Stimulated activated CD8-positive, alpha-beta memory T cell treated with anti-CD3 and anti-CD28 coated beads, Interleukin-12 subunit alpha, Interleukin-12 subunit beta, amount 100 ng/mL, for 24 hours (primary cell): Measurements from ENCODE around the gene LIF.
"Not testable (repeated sequence)": the region's sequence is repeated elsewhere in the genome, so short reads cannot be mapped to it uniquely, and the experiment has no call there.

Experiments
- DNase-seq: peaks from one replicate; pipeline ENCODE4 v3.0.0-alpha.2; 2020; ENCODE audit errors: extremely low read depth

The LIF gene

DNA sequence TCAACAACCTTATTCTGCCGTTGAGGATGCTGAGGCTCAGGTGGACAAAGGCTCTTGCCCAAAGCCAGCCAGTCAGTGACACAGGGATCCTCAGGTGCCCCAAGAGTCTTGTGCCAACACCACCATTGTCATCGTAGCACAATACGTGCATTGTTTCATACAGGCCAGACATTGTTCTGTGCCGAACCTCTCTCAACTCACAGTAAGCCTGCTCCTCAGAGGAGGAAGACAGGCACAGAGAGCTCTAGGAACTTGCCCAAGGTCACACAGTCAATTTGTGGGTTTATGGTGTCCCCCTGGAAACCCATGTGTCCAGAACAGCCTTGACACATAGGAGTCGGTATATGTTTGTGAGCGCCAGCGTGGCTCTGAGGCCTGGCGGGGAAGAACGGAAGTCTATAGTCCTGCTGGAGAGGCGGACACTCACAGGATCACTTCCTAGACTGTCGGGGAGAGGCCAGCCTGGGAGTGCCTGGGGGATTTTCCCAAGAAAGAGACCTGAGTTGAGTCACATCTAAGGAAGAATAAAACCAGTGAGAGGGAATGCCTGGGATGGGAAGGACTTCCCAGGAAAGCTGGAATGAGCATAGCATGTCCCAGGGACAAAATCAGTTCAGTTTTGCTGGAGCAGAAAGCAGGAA is 20.2 kb downstream of the LIF start:
- DNase-seq = no peak

- no peak for DNase-seq
Measured at GRCh38 chr22:30225220-30225927, 21.2 kb downstream of the LIF start.

GRCh38 chr22:30224161-30224857 is 22.2 kb downstream of the LIF start:
- no peak for DNase-seq

- DNase-seq = no peak
Measured at GRCh38 chr22:30223303-30223702, 23.3 kb downstream of the LIF start.

DNA sequence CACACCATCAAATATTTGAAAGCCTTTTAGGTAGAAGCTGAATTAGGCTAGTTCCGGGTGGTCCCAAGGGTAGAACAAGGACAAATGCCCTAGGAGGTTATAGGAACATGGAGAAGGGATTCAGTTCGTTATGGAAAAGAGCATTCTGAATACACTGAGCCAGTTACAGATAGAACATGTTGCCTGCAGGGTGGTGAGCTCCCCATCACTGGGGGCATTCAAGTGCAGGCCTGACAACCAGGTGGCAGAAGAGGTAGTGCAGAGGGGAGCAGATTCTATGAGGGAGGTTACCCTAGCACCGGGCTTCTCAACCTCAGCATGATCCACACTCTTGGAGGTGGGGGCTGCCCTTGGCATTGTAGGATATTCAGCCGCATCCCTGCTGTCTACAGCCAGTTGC is 24.2 kb downstream of the LIF start:
- no peak for DNase-seq

DNA sequence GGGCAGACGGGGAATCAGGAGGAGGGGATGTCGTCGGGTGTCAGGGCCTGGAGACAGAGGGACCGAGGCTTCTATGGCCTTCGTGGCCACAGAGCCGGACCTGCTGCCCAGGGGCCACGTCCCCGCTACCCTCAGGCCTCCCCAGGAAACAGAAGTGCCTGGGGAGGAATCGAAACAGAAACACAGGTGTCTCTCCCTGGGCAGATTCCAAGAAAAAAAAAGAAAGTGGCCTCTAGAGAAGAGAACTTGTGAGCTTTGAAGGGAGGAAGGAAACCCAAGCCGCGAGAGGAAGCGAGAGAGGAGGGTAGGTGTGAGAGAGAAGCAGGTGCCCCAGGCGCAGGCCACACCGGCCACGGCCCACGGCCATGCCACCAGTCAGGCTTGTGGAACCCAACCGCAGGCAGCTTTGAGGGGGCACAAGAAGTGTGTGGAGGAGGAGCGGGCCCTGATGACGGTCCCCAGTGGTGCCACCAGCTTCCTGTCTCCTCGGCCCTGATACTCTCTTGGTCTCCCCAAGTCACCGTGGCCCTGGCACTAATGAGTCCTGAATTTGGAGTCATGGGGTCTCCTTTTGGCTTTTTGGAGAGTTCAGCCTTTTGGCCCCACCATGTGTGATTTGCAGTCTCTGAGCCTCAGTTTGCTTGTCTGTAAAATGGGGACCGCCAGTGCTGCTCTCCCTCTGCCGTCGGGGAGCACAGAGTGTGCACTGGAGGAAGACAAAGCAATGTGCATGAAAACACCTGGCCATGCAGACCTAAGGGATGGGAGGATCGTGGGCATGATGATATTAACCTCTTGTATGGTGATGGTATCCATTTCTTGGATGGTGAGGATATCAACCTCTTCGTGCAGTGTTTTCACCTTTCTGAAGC is 25.2 kb downstream of the LIF start:
- DNase-seq = no peak

DNA sequence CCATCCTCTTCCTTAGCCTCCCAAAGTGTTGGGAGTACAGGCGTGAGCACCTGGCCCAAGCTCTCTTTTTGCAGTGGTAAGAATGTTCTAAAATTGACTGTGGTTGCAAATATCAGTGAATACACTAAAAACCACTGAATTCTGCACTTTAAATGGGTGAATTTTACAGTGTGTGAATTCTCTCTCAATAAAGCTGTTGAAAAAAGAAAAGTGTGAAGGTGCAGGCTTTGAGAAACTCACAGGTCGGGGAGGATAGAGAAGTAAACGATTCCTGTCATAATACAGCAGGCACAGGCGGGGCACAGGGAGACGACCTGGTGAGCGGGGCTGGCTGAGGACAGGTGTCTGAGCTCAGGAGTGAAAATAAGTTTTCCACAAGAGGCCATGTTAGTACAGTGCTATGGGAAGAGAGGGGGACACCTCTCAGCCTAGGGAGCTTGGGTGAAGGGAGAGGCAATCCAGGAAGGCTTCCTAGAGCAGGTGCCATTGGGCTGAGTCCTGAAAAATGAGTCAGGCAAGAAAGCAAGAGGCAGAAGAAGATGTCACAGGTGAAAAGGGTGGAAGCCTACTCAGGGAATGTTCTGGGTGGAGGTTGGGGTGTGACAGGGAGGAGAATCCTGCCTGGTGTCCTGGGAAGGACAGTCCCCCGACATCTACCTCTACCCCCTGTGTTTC is 26.1 kb downstream of the LIF start:
- DNase-seq = no peak

GRCh38 chr22:30219668-30220278 is 26.8 kb downstream of the LIF start:
- no peak for DNase-seq

DNA sequence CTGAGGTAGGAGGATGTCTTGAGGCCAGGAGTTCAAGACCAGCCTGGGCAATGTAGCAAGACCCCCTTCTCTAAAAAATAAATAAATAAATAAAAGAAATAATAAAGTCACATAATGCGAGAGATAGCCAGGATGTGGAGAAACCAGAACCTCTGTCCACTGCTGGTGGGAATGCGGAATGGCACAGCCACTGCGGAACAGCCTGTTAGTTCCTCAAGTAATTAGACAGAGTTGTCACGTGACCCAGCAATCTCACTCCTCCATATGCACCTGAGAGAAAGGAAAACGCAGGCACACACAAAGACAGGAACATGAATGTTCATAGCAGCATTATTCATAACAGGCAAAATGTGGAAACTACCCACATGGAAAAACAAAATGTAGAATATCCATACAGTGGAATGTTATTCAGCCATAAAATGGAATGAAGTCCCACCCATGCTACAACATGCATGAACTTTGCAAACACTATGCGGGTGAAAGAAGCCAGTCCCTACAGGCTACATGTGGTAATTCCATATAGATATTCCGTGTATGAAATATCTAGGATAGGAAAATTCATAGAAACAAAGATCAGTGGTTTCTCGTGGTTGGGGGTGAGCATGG is 27.4 kb downstream of the LIF start:
- no peak for DNase-seq

DNA sequence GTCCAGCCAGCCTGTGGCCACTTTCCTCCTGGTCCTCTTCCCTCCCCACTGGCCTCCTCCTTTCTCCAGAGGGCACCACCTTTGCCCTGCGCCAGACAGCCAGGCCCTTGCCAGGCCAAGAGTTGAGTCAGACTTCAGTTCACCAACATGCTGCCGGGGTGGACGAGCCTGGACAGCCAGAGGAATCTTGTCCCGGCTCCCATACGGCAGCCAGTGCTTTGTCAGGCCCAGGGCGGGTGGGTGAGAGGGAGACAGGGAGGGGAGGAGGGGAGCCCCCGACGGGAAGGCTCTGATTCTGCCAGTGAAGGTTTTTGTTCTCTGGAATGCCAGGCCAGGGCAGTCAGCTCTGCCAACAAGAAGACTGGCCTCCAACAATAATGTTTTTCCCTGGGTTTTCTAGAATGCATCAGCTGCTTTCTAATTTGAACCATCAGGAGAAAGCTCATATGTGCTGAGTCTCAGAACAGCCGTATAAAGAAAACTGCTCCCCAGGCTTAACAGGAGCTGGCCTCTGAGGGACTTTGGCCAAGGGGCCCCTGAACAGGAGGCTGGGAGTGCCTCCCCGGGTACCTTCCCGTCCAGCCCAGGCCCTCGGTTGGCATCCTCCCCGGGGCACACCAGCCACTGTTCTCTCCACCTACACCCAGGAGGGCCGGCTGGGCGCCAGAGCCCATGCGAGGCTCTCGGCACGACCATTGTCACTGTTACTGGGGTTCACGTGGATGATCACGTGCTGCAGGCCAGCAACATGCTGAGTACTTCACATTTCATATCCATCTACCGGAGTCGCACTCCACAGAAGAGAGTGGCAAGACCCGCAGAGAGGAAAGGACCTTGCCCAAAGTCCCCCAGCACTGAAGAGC is 28.6 kb downstream of the LIF start:
- no peak for DNase-seq

GRCh38 chr22:30216710-30217109 is 29.8 kb downstream of the LIF start:
- no peak for DNase-seq

GRCh38 chr22:30216272-30216671 is 30.3 kb downstream of the LIF start:
- not testable (repeated sequence) for DNase-seq

GRCh38 chr22:30214703-30215407 is 31.7 kb downstream of the LIF start:
- DNase-seq = no peak

DNA sequence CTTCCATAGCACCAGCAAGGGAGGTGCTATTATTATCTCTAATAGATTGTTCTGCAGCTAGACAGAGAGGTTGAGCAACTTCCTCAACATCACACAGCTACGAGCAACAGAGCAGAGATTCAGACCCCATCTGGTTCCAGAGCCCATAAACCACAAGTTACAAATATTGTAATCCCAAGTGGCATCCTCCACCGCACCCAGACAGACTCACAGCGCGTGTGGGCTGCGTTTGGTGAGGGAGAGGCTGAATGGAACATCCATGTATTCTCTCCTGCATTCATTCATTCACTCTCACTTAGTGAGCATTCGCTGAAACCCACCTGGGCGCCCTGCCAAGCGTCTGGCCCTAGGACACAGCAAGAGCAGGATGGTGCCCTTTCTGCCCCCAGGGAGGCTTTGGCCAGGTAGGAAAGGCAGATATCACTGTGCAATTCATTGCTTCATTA is 33.5 kb downstream of the LIF start:
- no peak for DNase-seq

GRCh38 chr22:30212363-30212995 is 34.1 kb downstream of the LIF start:
- DNase-seq = no peak

DNA sequence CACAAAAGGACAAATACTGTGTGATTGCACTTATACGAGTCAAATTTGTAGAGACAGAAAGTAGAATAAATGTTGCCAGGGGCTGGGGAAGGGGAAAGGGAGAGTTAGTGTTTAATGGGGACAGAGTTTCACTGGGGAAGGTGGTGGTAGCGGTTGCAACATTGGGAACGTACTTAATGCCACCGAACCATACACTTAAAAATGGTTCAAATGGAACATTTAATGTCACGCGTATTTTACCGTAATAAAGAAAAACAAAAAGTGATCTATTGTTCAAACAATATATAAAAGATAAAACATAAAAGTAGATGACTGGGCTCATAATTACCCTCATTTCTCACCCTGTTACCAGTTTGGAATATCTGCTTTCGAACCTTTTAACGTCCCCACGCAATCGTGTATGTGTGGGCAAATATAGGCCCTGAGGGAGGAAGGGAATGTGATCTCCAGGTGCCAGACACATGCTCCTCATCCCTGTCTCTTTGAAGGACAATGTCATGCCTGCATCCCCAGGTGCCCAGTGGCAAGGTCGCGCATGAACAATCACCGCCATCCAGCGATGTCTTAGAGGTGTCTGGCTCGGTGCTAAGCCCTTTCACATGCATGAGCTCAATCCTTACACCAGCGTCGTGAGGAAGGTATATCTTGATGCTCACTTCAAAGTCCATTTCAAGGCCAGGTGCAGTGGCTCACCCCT is 35.3 kb downstream of the LIF start:
- DNase-seq = no peak

- no peak for DNase-seq
Measured at GRCh38 chr22:30210235-30210909, 36.2 kb downstream of the LIF start.
